OCI-LY3 (cell line): ENCODE results near the gene IGDCC3.

Experiments used
- H2AFZ ChIP-seq: fragments of 200-600, 300-600 bp; shearing (Covaris generic); 2 replicates; pipeline ENCODE4 v1.6.0; 2014; ENCODE audit warnings: antibody characterized with exemption, low read depth, low read length
- H3K27ac ChIP-seq: fragments of 200-600, 300-600 bp; sonication (generic); 2 replicates; pipeline ENCODE4 v1.5.1; 2014; ENCODE audit warnings: mild to moderate bottlenecking, low read length, moderate library complexity, mixed read lengths
- H3K27me3 ChIP-seq: fragments of 200-600, 300-600 bp; sonication (generic); 2 replicates; pipeline ENCODE4 v1.6.1; 2014; ENCODE audit warnings: low read depth, low read length, mixed read lengths
- H3K36me3 ChIP-seq: fragments of 200-600, 300-600 bp; sonication (generic); replicated peaks from 2 replicates; pipeline ENCODE3; 2014; ENCODE audit warnings: low read depth, low read length, mixed read lengths
- H3K4me1 ChIP-seq: fragments of 300-600, 200-600 bp; sonication (generic); 2 replicates; pipeline ENCODE4 v1.6.1; 2014; ENCODE audit warnings: low read length, mixed read lengths
- H3K4me2 ChIP-seq: fragments of 200-600, 300-600 bp; sonication (generic); 2 replicates; pipeline ENCODE4 v1.6.1; 2014; ENCODE audit warnings: low read length, mixed read lengths
- H3K4me3 ChIP-seq: fragments of 300-600, 200-600 bp; sonication (generic); 2 replicates; pipeline ENCODE4 v1.5.1; 2014; ENCODE audit warnings: antibody characterized with exemption, mild to moderate bottlenecking, low read length, moderate library complexity
- H3K79me2 ChIP-seq: fragments of 300-600, 200-600 bp; shearing (Covaris generic); 2 replicates; pipeline ENCODE4 v1.6.1; 2014; ENCODE audit warnings: mild to moderate bottlenecking, low read length, mixed read lengths
- H3K9ac ChIP-seq: fragments of 300-600, 200-600 bp; shearing (Covaris generic); 2 replicates; pipeline ENCODE4 v1.6.0; 2014; ENCODE audit warnings: mild to moderate bottlenecking, low read length, moderate library complexity
- H3K9me3 ChIP-seq: fragments of 200-600, 300-600 bp; shearing (Covaris generic); 2 replicates; pipeline ENCODE4 v1.6.1; 2014; ENCODE audit warnings: low read length, mixed read lengths; ENCODE audit not compliant: insufficient read depth
- H4K20me1 ChIP-seq: fragments of 200-600, 300-600 bp; sonication (generic); 2 replicates; pipeline ENCODE4 v1.6.1; 2016; ENCODE audit warnings: low read length, mixed read lengths; ENCODE audit not compliant: insufficient read depth
- EZH2phosphoT487 ChIP-seq: fragments of 200-600 bp; shearing (Covaris generic); IDR thresholded peaks from 2 replicates; pipeline ENCODE4 v1.6.1; 2018; ENCODE audit warnings: antibody characterized with exemption, mixed run types, low read depth
- TF ChIP-seq, protein P1 (sequence below): fragments of 200-600, 300-600 bp; sonication (generic); IDR thresholded peaks from 2 replicates; pipeline ENCODE4 v1.5.1; 2014; ENCODE audit warnings: antibody characterized with exemption, low read length, low read depth

Gene IGDCC3

DNA sequence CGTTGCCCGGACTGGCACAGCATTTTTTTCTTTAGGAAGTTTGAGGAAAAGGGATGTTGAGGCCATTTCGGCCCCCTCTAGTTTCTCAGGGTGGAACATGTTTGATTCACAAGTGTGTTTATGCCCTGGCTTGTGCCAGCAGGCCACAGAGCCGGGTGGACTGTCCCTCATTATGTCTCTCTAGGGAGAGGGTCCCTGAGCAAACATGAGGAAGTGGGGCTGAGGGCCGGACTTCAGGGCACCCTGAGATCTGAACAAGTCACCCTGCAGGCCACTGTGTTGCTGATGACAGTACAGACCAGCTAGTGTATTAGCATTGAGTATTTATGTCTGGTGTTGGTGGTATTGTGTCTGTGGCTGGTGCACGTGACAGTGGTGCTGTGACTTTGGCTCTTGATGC is 38.4 kb downstream of the IGDCC3 start:
- Histone ChIP-seq H3K27me3 (peaks cover 43% of the 10 kb centered on the region), H3K4me2 (no peak overlapping the region), H2AFZ (no peak overlapping the region), H3K4me1 (peaks cover 10% of the 10 kb centered on the region), H3K9me3 (no peaks in the 10 kb centered on the region), H4K20me1 (no peaks in the 10 kb centered on the region), H3K4me3 (no peak overlapping the region), H3K79me2 (no peaks in the 10 kb centered on the region), H3K36me3 (no peaks in the 10 kb centered on the region), H3K9ac (no peak overlapping the region), H3K27ac (no peak overlapping the region)
- TF ChIP-seq, protein P1, sequence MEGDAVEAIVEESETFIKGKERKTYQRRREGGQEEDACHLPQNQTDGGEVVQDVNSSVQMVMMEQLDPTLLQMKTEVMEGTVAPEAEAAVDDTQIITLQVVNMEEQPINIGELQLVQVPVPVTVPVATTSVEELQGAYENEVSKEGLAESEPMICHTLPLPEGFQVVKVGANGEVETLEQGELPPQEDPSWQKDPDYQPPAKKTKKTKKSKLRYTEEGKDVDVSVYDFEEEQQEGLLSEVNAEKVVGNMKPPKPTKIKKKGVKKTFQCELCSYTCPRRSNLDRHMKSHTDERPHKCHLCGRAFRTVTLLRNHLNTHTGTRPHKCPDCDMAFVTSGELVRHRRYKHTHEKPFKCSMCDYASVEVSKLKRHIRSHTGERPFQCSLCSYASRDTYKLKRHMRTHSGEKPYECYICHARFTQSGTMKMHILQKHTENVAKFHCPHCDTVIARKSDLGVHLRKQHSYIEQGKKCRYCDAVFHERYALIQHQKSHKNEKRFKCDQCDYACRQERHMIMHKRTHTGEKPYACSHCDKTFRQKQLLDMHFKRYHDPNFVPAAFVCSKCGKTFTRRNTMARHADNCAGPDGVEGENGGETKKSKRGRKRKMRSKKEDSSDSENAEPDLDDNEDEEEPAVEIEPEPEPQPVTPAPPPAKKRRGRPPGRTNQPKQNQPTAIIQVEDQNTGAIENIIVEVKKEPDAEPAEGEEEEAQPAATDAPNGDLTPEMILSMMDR, result no peak
- no peak for TF ChIP-seq EZH2phosphoT487

DNA sequence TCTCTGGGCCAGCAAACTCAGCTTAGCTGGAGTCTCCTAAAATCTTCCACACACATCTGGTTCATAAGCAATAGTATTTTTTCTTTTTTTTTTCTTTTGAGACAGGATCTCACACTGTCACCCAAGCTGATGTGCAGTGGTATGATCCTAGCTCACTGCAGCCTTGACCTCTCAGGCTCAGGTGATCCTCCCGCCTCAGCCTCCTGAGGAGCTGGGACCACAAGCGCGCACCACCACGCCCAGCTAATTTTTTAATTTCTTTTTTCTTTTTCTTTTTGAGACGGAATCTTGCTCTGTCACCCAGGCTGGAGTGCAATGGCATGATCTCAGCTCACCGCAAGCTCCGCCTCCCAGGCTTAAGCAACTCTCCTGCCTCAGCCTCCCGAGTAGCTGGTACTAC is 39.0 kb downstream of the IGDCC3 start:
- H3K4me3 ChIP-seq, result no peak overlapping the region
- H3K9me3 ChIP-seq, result no peaks in the 10 kb centered on the region
- H3K79me2 ChIP-seq, result no peaks in the 10 kb centered on the region
- H2AFZ ChIP-seq, result no peak overlapping the region
- H3K27ac ChIP-seq, result no peak overlapping the region
- TF ChIP-seq EZH2phosphoT487, result no peak
- TF ChIP-seq, protein P1, result no peak
- no peaks in the 10 kb centered on the region for H3K36me3 ChIP-seq
- no peak overlapping the region for H3K9ac ChIP-seq
- H3K27me3 ChIP-seq, result peaks cover 46% of the 10 kb centered on the region
- H3K4me1 ChIP-seq, result peaks cover 10% of the 10 kb centered on the region
- H4K20me1 ChIP-seq, result no peaks in the 10 kb centered on the region
- no peak overlapping the region for H3K4me2 ChIP-seq

- no peak overlapping the region for H3K4me2 ChIP-seq
- H3K27ac ChIP-seq, result no peak overlapping the region
- H3K9ac ChIP-seq, result no peak overlapping the region
- no peaks in the 10 kb centered on the region for H3K79me2 ChIP-seq
- peaks cover 10% of the 10 kb centered on the region for H3K4me1 ChIP-seq
- no peak overlapping the region for H3K4me3 ChIP-seq
- peaks cover 46% of the 10 kb centered on the region for H3K27me3 ChIP-seq
- H4K20me1 ChIP-seq, result no peaks in the 10 kb centered on the region
- H3K36me3 ChIP-seq, result no peaks in the 10 kb centered on the region
- H3K9me3 ChIP-seq, result no peaks in the 10 kb centered on the region
- TF ChIP-seq EZH2phosphoT487, result no peak
- TF ChIP-seq, protein P1, result no peak
- H2AFZ ChIP-seq, result no peak overlapping the region
These were observed 39.4 kb downstream of the IGDCC3 start for GRCh38 chr15:65338366-65338765.

DNA sequence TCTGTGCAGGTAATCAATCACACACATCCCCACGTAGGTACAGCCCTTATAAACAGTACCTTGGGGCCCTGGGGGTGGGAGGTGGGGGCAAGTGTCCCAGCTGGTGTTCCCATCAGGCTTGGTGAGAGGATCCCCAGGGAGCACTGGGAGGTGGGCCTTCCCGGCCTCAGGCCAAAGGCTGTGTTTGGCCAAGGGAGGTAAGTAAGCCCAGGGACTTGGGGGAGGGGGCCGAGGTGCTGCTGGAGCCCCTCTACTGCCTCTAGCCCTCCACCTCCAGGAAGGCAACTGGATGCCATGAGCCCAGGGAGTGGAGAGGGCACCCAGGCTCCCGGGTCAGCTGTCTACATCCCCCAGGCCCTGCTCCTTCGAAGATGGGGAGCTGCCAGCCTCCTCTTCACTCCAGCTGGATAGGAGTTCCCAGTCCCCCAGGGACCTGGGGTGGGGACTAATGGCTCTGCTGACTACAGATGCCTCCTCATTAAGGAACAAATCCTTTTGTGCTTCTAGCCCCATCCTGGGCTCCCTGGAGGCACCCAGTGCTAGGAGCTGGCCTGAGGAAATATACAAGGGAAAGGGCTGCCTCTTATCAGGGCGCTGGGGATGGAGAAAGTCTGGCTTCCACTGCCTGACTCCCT is 40.2 kb downstream of the IGDCC3 start:
- Histone ChIP-seq H4K20me1 (no peaks in the 10 kb centered on the region), H3K79me2 (no peaks in the 10 kb centered on the region), H3K9me3 (no peaks in the 10 kb centered on the region), H3K36me3 (no peaks in the 10 kb centered on the region), H3K27me3 (peaks cover 46% of the 10 kb centered on the region), H3K4me1 (peaks cover 10% of the 10 kb centered on the region), H3K4me2 (peak overlapping the region; percentile 38; the same call in 1 of the 2 replicates), H3K9ac (no peak overlapping the region), H3K4me3 (no peak overlapping the region), H2AFZ (no peak overlapping the region), H3K27ac (no peak overlapping the region)
- TF ChIP-seq, protein P1, result no peak
- TF ChIP-seq EZH2phosphoT487, result no peak
